ENCODE measurements around the gene YBX2. TPM values are rescaled to one million over a fixed set of nuclear protein-coding genes. Genes with fewer than 3 reads are reported as not detected.

YBX2 gene
- total RNA-seq, 4 donors from 2014 or later = 0.82 to 14.1 (median 2.0) TPM

GRCh38 chr17:7258731-7259554 is 35.5 kb downstream of the YBX2 start:
- TF ChIP-seq, protein P1, sequence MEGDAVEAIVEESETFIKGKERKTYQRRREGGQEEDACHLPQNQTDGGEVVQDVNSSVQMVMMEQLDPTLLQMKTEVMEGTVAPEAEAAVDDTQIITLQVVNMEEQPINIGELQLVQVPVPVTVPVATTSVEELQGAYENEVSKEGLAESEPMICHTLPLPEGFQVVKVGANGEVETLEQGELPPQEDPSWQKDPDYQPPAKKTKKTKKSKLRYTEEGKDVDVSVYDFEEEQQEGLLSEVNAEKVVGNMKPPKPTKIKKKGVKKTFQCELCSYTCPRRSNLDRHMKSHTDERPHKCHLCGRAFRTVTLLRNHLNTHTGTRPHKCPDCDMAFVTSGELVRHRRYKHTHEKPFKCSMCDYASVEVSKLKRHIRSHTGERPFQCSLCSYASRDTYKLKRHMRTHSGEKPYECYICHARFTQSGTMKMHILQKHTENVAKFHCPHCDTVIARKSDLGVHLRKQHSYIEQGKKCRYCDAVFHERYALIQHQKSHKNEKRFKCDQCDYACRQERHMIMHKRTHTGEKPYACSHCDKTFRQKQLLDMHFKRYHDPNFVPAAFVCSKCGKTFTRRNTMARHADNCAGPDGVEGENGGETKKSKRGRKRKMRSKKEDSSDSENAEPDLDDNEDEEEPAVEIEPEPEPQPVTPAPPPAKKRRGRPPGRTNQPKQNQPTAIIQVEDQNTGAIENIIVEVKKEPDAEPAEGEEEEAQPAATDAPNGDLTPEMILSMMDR (IDR thresholded peaks at IDR 0.05; ENCODE audit: low read depth) = no peak

DNA sequence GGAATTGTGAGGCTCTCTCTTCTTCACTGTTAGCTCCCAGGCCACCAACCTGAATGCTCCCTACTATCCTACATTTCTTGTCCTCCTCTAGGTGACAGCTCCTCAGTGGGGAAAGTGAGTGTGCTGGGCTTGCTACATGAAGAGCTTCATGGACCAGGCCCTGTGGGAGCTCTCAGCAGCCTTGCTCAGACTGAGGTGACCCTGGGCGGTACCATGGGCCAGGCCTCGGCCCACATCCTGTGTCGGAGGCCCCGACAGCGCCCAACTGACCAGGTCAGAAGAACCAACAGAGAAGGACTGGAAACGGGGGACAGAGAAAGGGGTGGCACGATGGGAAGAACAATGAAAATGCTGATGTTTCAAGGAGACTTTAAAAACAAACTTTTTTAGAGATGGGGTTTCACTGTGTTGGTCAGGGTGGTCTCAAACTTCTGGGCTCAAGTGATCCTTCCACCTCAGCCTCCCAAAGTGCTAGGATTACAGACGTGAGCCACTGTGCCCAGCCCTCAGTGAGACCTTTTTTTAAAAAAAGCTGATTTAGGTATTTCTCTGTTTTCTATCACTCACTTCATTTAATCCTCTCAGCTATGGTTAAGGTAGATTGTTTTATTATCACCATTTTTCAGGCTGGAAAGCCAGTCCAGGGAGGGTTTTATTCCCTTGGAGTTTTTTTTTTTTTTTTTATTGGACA is 37.5 kb downstream of the YBX2 start:
- TF ChIP-seq, protein P1 (IDR thresholded peaks at IDR 0.05; ENCODE audit: low read depth) = no peak

DNA sequence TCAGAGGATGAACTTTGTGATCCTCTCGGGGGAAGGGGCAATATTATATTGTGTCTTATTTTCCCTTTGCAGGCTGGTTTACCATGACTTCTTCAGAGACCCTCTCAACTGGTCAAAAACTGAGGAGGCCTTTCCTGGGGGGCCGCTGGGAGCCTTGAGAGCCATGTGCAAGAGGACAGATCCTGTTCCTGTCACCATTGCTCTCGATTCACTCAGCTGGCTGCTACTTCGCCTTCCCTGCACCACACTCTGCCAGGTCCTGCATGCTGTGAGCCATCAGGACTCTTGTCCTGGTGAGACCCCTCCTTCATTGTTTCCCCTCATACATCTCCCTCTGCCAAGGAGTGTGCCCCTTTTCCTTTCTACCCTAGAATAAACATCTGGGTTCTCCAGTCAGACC is 39.9 kb downstream of the YBX2 start:
- TF ChIP-seq, protein P1 (IDR thresholded peaks at IDR 0.05; ENCODE audit: low read depth) = no peak

GRCh38 chr17:7253082-7253481 is 41.4 kb downstream of the YBX2 start:
- TF ChIP-seq, protein P1 (IDR thresholded peaks at IDR 0.05; ENCODE audit: low read depth) = no peak

DNA sequence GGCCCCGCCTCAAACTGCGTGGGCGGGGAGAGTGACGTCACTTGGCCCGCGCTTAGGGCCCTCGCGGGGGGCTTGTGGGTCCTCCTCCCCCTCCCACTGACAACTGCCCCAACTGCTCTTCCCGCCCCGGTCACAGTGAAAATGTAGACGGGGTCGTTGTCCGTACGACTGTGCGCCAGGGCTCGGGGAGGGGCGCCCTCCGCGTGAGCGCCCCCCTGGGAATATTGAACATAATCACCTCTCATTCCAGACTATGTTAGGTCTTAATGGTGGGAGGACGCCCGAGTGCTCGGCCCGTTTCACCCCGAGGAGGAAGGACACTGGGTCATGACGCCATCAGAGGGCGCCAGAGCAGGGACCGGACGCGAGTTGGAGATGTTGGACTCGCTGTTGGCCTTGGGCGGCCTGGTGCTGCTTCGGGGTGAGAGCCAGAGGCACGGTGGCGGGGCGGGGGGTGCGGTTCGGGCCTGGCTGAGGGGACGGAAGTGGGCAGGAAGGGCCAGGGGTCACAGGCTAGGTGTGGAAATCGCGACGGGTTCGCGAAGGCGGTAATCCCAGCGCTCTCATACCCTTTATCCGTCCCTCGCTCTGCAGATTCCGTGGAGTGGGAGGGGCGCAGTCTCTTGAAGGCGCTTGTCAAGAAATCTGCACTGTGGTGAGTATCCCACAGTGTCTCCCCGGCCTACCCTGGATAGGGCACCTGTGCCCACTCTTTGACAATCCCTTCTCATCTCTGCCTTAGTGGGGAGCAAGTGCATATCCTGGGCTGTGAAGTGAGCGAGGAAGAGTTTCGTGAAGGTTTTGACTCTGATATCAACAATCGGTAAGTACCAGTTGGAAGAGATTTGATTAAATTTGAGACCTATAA is 42.0 kb downstream of the YBX2 start, which contains the start of gene ELP5:
Gene ELP5, plus strand, starts transcription at position 40 of the 868 bp plus-strand sequence. Its CDS starts 336 bp downstream, at position 376.
- TF ChIP-seq, protein P1 (IDR thresholded peaks at IDR 0.05; ENCODE audit: low read depth) = no peak

DNA sequence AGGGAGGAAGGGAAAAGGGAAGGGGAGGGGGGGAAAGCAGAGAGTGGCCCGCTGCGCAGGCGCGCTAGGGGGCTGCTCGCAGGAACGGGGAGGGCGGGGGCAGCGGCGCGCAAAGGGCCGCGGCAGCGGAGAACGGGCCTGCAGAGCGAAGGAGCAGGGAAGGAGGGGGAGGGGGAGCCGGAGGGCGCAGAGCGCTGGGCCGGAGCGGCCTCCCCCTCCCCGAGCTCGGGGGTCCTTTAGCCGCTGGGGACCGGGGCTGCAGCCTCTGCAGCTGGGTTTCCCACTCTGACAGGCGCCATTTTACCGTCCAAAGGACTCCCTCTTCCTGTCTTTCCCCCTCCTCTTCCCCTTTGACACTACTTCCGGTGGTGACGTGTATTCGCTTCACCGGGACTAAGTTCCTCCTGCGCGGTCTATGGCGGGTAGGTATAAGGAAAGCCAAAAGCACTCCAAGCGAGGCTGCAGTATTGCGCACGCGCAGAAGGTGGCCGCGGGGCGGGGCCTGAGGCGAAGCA is 42.7 kb downstream of the YBX2 start, which contains the start of gene CTDNEP1:
Gene CTDNEP1, minus strand, starts transcription at position 74 of the 515 bp plus-strand sequence. CDS start 438 bp downstream, outside the sequence.
- TF ChIP-seq, protein P1 (IDR thresholded peaks at IDR 0.05; ENCODE audit: low read depth) = no peak

Data from subcutaneous adipose tissue (tissue), 4 donors.